GM12878 (cell line): ENCODE measurements around the gene PTPN22. TPM values are rescaled to one million over a fixed set of nuclear protein-coding genes. Genes with fewer than 3 reads are reported as not detected.

ENCODE experiments used
- ATAC-seq: fragments of 200-7000 bp; cut with Tn5 transposase; 3 replicates; pipeline ENCODE4 v1.9.1; 2020; ENCODE audit warnings: mild to moderate bottlenecking, moderate library complexity
- BruUV-seq: library from RNA; stranded (reverse); fragments of 400-500 nt; replicated peaks from 2 replicates; lab custom pipeline; 2021; lab: Mats Ljungman, UMichigan
- CTCF ChIA-PET: fragments of 300-600 bp; sonication (Branson Sonifier 250); formaldehyde crosslinking; extraction: SDS; loops from one replicate; lab custom pipeline; 2021; ENCODE audit warnings: inconsistent platforms; lab: Yijun Ruan, JAX
- POLR2A ChIA-PET: fragments of 350-600 bp; formaldehyde crosslinking; extraction: SDS; loops from one replicate; lab custom pipeline; 2021; ENCODE audit warnings: inconsistent platforms; lab: Charles Lee
- RAD21 ChIA-PET: fragments of 300-600 bp; sonication (Branson Sonifier 250); formaldehyde crosslinking; loops from one replicate; lab custom pipeline; 2023; ENCODE audit warnings: antibody characterized with exemption; ENCODE audit not compliant: unreplicated experiment; lab: Charles Lee
- SMC1A ChIA-PET: fragments of 300-600 bp; sonication (Branson Sonifier 250); formaldehyde crosslinking; loops from one replicate; lab custom pipeline; 2023; ENCODE audit not compliant: unreplicated experiment, uncharacterized antibody; lab: Charles Lee
- DNase-seq: peaks from one replicate; pipeline ENCODE4 v3.0.0-alpha.2; 2011; ENCODE audit warnings: low read depth, low spot score
- FAIRE-seq: peaks from 3 replicates; lab custom pipeline; 2011; peaks lifted over from hg19 to GRCh38; lab: Jason Lieb, UNC
- H2AFZ ChIP-seq: 2 replicates; pipeline ENCODE4 v1.6.0; 2011; ENCODE audit warnings: low read depth, low read length, control low read depth; ENCODE audit not compliant: control insufficient read depth
- H3K27ac ChIP-seq: 2 replicates; pipeline ENCODE4 v1.5.1; 2011; ENCODE audit warnings: control low read depth; ENCODE audit not compliant: control insufficient read depth, insufficient read depth
- H3K27me3 ChIP-seq, 2 experiments: replicated peaks in 1 of 2; 2 replicates each; pipeline versions ENCODE4 v1.6.0 to v1.6.1; 2011; ENCODE audit warnings: low read length in 1 of 2; ENCODE audit not compliant: control insufficient read depth in 2 of 2, insufficient read depth in 2 of 2
- H3K36me3 ChIP-seq, 2 experiments: 2 replicates each; pipeline ENCODE4 v1.5.1; 2011; ENCODE audit warnings: low read length in 1 of 2; ENCODE audit not compliant: control insufficient read depth in 2 of 2, insufficient read depth in 2 of 2
- H3K4me1 ChIP-seq: 2 replicates; pipeline ENCODE4 v1.6.1; 2011; ENCODE audit warnings: mild to moderate bottlenecking, low read length, moderate library complexity, mixed read lengths; ENCODE audit not compliant: control insufficient read depth, insufficient read depth
- H3K4me2 ChIP-seq: 2 replicates; pipeline ENCODE4 v1.6.0; 2011; ENCODE audit warnings: control low read depth; ENCODE audit not compliant: control insufficient read depth, insufficient read depth
- H3K4me3 ChIP-seq: fragments of 200-600 bp; sonication (generic); 2 replicates; pipeline ENCODE4 v1.5.1; 2016
- H3K79me2 ChIP-seq: 2 replicates; pipeline ENCODE4 v1.6.0; 2011; ENCODE audit warnings: low read length; ENCODE audit not compliant: control insufficient read depth, insufficient read depth
- H3K9ac ChIP-seq: 2 replicates; pipeline ENCODE4 v1.8.0; 2011; ENCODE audit warnings: low read length, control low read depth, mixed read lengths; ENCODE audit not compliant: control insufficient read depth, insufficient read depth
- H3K9me3 ChIP-seq: replicated peaks from 3 replicates; pipeline ENCODE4 v1.5.1; 2011; ENCODE audit warnings: mild to moderate bottlenecking, low read length; ENCODE audit not compliant: control insufficient read depth, insufficient read depth
- H4K20me1 ChIP-seq: 2 replicates; pipeline ENCODE4 v1.6.0; 2011; ENCODE audit not compliant: control insufficient read depth, insufficient read depth
- BRCA1 ChIP-seq: IDR thresholded peaks from 2 replicates; pipeline ENCODE4 v1.6.1; 2011; ENCODE audit warnings: low read depth, low read length, improper control_type of control experiment
- MXI1 ChIP-seq: fragments of 150-350 bp; IDR thresholded peaks from 2 replicates; pipeline ENCODE4 v1.6.1; 2011; ENCODE audit warnings: low read depth, mild to moderate bottlenecking, inconsistent platforms, low read length, improper control_type of control experiment
- NFYB ChIP-seq: IDR thresholded peaks from 2 replicates; pipeline ENCODE4 v1.6.1; 2011; ENCODE audit warnings: low read depth, mild to moderate bottlenecking, low read length, improper control_type of control experiment, moderate library complexity; ENCODE audit not compliant: insufficient read depth
- RCOR1 ChIP-seq: conservative IDR thresholded peaks from 2 replicates; pipeline ENCODE4 v1.6.1; 2012; ENCODE audit warnings: low read depth, low read length, improper control_type of control experiment
- SPI1 ChIP-seq: IDR thresholded peaks from 2 replicates; pipeline ENCODE4 v1.6.1; 2011; ENCODE audit warnings: low read depth, mild to moderate bottlenecking, low read length, moderate library complexity, borderline replicate concordance; ENCODE audit not compliant: insufficient read depth
- SUPT20H ChIP-seq: IDR thresholded peaks from 2 replicates; pipeline ENCODE4 v1.6.1; 2011; ENCODE audit warnings: low read depth, mild to moderate bottlenecking, low read length, moderate library complexity, borderline replicate concordance; ENCODE audit not compliant: control insufficient read depth
- WGBS: methylation state at CpG from one replicate; pipeline ENCODE4 v1.1.6; 2016; ENCODE audit warnings: low lambda C conversion rate; ENCODE audit not compliant: insufficient replicate concordance, insufficient coverage; ENCODE audit errors: missing lambda C conversion rate; 5-methylcytosine and 5-hydroxymethylcytosine counted together
- in situ Hi-C: fragments of 300-500 bp; cut with MboI; formaldehyde crosslinking; loops from 9 replicates; pipeline ENCODE4 v1.14.3; 2018; ENCODE audit warnings: mixed read lengths
- intact Hi-C: fragments of 100-400 bp; cut with micrococcal nuclease; formaldehyde crosslinking; loops from one replicate; pipeline ENCODE4 v1.14.2; 2022; ENCODE audit not compliant: unreplicated experiment
- polyA plus RNA-seq, 11 experiments: library from polyadenylated mRNA; depleted of rRNA in 4 of 11; unstranded in 6 of 11; stranded (reverse) in 5 of 11; fragments of >200 nt; fragmentation: Nextera tagmentation in 4 of 11; fragmentation: Illumina TruSeq in 1 of 11; extraction: Ambion mirVana in 4 of 11; extraction: Trizol in 1 of 11; gene quantifications; 1 replicate in 1 of 11; 2 replicates in 10 of 11; pipeline versions ENCODE4 v1.2.1 to v1.2.3, GENCODE V29; 2011 to 2016; ENCODE audit warnings: inconsistent platforms in 2 of 11, missing spikeins in 2 of 11, low read depth in 1 of 11
- total RNA-seq, 4 experiments: library from RNA; depleted of rRNA in 3 of 4; stranded (reverse); fragments of >200 nt in 3 of 4; fragmentation: Illumina TruSeq in 1 of 4; extraction: Trizol in 1 of 4; gene quantifications; 2 replicates each; pipeline versions ENCODE4 v1.2.1 to v1.2.3, GENCODE V29; 2013 to 2021
- TF ChIP-seq, protein P1 (sequence below): fragments of 150-350 bp; IDR thresholded peaks from 2 replicates; pipeline ENCODE4 v1.6.1; 2014; ENCODE audit warnings: mild to moderate bottlenecking, low read depth, low read length
- TF ChIP-seq, protein P2 (sequence below): IDR thresholded peaks from 2 replicates; pipeline ENCODE4 v1.6.1; 2012; ENCODE audit warnings: improper control_type of control experiment, low read depth, low read length; ENCODE audit not compliant: insufficient replicate concordance
- TF ChIP-seq, protein P3 (sequence below): fragments of 450-650 bp; IDR thresholded peaks from 2 replicates; pipeline ENCODE4 v1.6.1; 2016; ENCODE audit warnings: mild to moderate bottlenecking, moderate library complexity, borderline replicate concordance

PTPN22 gene
- total and polyA plus RNA-seq, 10 of the 15 experiments (the other 5 are each of a cell fraction or from before 2014, with no cell fraction given): 22.8 to 65.1 (median 44.9) TPM

DNA sequence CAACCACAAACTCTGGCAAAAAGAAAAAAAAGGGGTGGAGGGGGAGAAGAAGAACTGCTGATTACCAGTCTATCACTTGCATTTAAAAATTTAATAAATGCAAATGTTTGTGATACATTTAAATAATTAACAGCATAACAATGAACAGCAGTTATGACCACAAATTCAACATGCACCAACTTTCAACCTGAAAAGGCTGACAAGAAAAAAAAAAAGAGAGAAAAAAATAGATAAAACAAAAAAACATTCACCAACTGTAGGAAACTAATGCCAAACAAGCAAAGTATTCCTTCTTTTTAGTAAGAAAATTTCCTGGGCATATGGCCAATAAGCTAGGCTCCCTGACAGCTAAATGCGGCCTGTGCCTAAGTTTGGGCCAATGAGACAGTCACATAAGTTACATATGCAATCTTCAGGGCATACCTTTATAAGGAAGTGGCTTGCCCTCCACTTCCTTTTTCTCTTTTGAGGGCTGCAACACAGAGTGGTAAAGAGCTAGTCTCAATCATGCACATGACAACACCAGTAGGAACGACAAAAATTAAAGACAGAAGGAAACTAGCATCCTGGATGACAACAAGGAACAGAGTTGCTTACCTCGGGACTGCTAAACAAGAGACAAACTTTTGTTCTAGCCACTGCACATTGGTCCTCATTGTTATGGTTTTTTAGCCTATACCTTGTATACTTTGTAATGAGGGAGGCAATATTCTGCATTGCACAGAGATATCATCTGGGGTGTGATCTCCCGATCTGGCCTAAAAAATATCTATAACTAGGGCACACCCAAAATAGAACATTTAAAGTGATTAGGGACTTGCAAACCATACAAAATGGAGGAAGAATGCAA, 88.0 kb downstream of the PTPN22 start:
- ChIA-PET SMC1A (interaction anchor here (0.5 to 6.9 kb wide), 15 partner anchors 14 to 824 kb away, joined by 3 to 134 read pairs (median 4); partner anchors contain the start of genes AP4B1, PHTF1 and RSBN1), CTCF (interaction anchor here (0.7 to 3.4 kb wide), 8 partner anchors 10 to 29 kb away, joined by 3 to 23 read pairs (median 4); partner anchors contain the start of genes PHTF1 and RSBN1), RAD21 (interaction anchor here (0.5 to 4.0 kb wide), 9 partner anchors 10 to 76 kb away, joined by 3 to 51 read pairs (median 6); partner anchors contain the start of genes PHTF1 and RSBN1), POLR2A (interaction anchor here (0.5 to 3.7 kb wide), 7 partner anchors 12 to 830 kb away, joined by 3 to 40 read pairs (median 8); partner anchors contain the start of genes PHTF1 and RSBN1)
- no peaks in the 10 kb centered on the region for H4K20me1 ChIP-seq
- peaks cover 62% of the 10 kb centered on the region for H3K79me2 ChIP-seq
- H3K4me3 ChIP-seq: peak overlapping the region; percentile 19; the same call in 1 of the 2 replicates
- no peaks in the 10 kb centered on the region; the same call in 2 of the 3 replicates for H3K9me3 ChIP-seq
- H2AFZ ChIP-seq: no peak overlapping the region; the same call in 1 of the 2 replicates
- no TSS peak for BruUV-seq
- 1% methylated on average over 4 of the region's 4 CpGs for WGBS
- in situ Hi-C loops: no loop called here
- peak; percentile 92 for ATAC-seq
- H3K27ac ChIP-seq: peak overlapping the region; percentile 51
- peak; percentile 18 for FAIRE-seq
- peaks cover 36% of the 10 kb centered on the region for H3K4me1 ChIP-seq
- DNase-seq: peak; percentile 55
- H3K27me3 ChIP-seq: no peaks in the 10 kb centered on the region
- H3K9ac ChIP-seq: no peak overlapping the region
- intact Hi-C loops: no loop called here
- peak overlapping the region; percentile 67 for H3K4me2 ChIP-seq
- 0 out of 4 replicates have a peak, but pooled peaks cover 0 to 4% of the 10 kb centered on the region in 2 experiments for H3K36me3 ChIP-seq
- TF ChIP-seq, protein P1, sequence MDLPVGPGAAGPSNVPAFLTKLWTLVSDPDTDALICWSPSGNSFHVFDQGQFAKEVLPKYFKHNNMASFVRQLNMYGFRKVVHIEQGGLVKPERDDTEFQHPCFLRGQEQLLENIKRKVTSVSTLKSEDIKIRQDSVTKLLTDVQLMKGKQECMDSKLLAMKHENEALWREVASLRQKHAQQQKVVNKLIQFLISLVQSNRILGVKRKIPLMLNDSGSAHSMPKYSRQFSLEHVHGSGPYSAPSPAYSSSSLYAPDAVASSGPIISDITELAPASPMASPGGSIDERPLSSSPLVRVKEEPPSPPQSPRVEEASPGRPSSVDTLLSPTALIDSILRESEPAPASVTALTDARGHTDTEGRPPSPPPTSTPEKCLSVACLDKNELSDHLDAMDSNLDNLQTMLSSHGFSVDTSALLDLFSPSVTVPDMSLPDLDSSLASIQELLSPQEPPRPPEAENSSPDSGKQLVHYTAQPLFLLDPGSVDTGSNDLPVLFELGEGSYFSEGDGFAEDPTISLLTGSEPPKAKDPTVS: no peak
- no peak for TF ChIP-seq MXI1
- TF ChIP-seq, protein P2, sequence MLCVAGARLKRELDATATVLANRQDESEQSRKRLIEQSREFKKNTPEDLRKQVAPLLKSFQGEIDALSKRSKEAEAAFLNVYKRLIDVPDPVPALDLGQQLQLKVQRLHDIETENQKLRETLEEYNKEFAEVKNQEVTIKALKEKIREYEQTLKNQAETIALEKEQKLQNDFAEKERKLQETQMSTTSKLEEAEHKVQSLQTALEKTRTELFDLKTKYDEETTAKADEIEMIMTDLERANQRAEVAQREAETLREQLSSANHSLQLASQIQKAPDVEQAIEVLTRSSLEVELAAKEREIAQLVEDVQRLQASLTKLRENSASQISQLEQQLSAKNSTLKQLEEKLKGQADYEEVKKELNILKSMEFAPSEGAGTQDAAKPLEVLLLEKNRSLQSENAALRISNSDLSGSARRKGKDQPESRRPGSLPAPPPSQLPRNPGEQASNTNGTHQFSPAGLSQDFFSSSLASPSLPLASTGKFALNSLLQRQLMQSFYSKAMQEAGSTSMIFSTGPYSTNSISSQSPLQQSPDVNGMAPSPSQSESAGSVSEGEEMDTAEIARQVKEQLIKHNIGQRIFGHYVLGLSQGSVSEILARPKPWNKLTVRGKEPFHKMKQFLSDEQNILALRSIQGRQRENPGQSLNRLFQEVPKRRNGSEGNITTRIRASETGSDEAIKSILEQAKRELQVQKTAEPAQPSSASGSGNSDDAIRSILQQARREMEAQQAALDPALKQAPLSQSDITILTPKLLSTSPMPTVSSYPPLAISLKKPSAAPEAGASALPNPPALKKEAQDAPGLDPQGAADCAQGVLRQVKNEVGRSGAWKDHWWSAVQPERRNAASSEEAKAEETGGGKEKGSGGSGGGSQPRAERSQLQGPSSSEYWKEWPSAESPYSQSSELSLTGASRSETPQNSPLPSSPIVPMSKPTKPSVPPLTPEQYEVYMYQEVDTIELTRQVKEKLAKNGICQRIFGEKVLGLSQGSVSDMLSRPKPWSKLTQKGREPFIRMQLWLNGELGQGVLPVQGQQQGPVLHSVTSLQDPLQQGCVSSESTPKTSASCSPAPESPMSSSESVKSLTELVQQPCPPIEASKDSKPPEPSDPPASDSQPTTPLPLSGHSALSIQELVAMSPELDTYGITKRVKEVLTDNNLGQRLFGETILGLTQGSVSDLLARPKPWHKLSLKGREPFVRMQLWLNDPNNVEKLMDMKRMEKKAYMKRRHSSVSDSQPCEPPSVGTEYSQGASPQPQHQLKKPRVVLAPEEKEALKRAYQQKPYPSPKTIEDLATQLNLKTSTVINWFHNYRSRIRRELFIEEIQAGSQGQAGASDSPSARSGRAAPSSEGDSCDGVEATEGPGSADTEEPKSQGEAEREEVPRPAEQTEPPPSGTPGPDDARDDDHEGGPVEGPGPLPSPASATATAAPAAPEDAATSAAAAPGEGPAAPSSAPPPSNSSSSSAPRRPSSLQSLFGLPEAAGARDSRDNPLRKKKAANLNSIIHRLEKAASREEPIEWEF: no peak
- TF ChIP-seq SUPT20H: no peak
- no peak for TF ChIP-seq RCOR1
- TF ChIP-seq NFYB: 0 out of 2 replicates have a peak, but pooled peaks have one; percentile 16
- TF ChIP-seq, protein P3, sequence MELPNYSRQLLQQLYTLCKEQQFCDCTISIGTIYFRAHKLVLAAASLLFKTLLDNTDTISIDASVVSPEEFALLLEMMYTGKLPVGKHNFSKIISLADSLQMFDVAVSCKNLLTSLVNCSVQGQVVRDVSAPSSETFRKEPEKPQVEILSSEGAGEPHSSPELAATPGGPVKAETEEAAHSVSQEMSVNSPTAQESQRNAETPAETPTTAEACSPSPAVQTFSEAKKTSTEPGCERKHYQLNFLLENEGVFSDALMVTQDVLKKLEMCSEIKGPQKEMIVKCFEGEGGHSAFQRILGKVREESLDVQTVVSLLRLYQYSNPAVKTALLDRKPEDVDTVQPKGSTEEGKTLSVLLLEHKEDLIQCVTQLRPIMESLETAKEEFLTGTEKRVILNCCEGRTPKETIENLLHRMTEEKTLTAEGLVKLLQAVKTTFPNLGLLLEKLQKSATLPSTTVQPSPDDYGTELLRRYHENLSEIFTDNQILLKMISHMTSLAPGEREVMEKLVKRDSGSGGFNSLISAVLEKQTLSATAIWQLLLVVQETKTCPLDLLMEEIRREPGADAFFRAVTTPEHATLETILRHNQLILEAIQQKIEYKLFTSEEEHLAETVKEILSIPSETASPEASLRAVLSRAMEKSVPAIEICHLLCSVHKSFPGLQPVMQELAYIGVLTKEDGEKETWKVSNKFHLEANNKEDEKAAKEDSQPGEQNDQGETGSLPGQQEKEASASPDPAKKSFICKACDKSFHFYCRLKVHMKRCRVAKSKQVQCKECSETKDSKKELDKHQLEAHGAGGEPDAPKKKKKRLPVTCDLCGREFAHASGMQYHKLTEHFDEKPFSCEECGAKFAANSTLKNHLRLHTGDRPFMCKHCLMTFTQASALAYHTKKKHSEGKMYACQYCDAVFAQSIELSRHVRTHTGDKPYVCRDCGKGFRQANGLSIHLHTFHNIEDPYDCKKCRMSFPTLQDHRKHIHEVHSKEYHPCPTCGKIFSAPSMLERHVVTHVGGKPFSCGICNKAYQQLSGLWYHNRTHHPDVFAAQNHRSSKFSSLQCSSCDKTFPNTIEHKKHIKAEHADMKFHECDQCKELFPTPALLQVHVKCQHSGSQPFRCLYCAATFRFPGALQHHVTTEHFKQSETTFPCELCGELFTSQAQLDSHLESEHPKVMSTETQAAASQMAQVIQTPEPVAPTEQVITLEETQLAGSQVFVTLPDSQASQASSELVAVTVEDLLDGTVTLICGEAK: no peak
- peak; percentile 93 for TF ChIP-seq SPI1
- TF ChIP-seq BRCA1: no peak
